NOMO-1 treated with DMSO at 0.1 percent for 48 hours (cell line): ENCODE results near the gene RAB31.
A peak's percentile ranks its signal among the peaks of the same experiment; 100 is the strongest.

Experiments
- DNase-seq: peaks from one replicate; lab custom pipeline; 2025; ENCODE audit not compliant: unreplicated experiment; lab: John Stamatoyannopoulos, UW

Gene RAB31

DNA sequence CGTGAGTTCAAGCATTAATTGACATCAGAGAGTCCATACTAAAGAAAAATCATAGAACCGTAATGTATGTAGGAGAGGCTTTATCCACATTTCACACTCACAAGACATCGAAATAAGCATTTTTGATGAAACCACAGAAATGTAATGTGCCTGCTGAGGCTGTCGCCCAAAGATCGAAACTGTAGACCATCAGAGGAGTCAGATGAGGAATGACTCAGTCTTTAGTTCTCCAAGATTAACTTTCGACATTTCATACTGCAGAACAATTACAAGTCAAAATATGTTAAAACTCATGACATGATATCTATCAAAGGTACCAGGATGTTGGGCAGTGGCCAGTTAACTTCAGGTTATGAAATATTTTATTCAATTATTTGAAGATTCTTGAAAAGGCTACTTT is 79.6 kb downstream of the RAB31 start:
- DNase-seq: peak; percentile 24

DNA sequence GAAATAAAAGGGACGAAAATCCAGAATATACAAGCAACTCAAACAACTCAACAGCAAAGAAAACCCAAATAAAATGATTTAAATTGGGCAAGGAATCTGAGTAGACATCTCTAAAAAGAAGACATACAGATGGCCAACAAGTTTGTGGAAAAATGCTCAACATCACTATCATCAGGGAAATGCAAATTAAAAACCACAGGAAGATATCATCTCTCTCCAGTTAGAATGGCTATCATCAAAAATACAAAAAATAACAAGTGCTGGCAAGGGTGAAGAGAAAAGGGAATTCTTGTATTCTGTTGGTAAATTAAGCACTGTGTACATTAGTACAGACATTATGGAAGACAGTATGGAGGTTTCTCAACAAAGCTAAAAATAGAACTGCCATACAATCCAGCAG is 80.0 kb downstream of the RAB31 start:
- DNase-seq: no peak

DNA sequence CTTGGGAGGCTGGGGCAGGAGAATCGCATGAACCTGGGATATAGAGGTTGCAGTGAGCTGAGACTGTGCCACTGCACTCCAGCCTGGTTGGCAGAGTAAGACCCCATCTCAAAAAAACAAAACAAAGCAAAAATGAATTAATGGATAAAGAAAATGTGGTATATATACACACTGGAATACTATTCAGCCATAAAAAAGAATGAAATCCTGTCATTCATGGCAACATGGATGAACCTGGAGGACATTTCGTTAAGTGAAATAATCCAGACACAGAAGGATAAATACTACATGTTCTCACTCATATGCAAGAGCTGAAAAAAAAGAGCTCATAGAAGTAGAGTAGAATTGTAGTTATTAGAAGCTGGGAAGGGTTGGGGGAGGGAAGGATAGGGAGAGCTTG is 80.8 kb downstream of the RAB31 start:
- no peak for DNase-seq

- DNase-seq: no peak
Observed at GRCh38 chr18:9790261-9790660, 82.2 kb downstream of the RAB31 start.

DNA sequence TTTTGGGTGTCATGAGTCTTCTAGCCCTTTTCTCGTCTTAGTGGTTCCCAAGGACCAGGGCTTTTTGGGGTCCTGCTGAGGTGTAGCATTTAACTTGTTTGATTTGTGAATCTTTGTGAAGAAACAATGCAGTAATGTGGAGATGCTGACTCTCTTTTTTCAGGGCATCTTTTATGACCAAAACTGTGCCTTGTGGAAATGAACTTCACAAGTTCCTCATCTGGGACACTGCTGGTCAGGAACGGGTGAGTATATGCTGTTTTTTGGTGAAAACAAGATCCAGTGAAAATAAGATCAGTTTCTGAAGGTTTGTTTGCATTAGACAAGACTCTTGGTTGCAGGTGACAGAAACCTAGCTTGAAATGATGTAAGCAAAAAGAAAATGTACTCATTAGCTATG is 83.9 kb downstream of the RAB31 start:
- no peak for DNase-seq

DNA sequence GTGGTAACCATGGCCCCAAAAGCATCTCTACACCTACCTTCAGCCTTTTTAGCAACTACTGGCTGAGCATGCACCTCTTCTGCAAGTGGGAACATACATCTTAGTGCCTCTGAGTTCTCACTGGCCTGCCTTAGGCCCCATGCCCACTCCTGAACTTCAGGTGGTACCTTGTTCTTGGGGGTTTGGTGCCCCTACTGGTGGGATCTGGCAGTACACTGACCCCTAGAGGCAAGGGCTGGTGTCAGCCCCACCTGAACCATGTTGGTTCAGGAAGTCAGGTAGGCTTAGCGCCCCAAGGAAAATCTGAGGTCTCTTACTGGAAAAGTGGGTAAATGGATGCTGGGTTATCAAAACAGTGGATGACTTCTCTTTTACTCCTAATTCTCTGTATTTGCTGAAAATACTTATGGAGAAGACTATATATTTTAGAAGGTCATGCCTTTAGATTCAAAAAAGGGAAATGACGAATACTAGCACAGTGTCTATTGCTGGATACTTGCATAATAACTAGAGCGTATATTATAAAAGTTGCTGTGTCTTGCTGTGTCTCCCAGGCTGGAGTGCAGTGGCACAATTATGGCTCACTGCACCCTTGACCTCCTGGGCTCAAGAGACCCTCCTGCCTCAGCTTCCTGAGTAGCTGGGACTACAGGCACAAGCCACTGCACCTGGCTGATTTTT is 84.6 kb downstream of the RAB31 start:
- peak; percentile 83 for DNase-seq

DNA sequence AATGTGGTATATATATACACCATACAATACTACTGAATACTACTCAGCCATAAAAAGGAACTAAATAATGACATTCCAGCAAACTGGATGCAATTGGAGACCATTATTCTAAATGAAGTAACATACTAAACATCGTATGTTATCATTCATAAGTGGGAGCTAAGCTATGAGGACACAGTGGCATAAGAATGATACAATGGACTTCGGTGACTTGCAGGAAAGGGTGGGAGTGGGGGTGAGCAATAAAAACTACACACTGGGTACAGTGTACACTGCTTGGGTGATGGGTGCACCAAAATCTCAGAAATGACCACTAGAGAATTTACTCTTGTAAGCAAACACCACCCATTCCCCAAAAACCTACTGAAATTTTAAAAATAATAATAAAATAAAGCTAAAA is 87.9 kb downstream of the RAB31 start:
- DNase-seq: no peak

DNA sequence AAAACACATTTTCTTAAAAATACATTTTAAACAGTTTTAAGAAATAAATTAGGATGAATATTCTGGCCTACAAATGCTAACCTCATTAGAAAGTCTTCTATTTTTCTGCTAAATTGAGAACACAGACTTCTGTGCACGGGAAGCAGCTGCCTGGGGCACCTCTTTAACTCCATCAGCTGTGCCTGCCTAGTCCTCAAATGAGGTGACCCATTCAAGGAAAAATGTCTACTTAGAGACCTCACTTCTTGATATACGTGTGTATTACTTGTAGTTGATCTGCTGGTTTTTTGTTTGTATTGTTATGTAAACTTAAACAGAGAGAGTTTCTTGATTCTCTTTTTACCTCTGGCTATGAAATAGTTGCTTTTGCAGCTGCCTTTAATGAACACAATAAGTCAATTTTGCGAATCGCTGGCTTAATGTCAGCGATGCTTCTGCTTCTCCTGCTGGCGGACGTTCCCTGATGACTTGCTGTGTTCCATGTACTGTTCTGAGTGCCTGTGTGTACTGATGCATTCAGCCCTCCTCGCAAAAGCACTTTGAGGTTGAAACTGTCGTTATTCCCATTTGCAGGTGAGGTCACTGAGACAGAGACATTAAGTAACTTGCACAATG is 88.9 kb downstream of the RAB31 start:
- no peak for DNase-seq

DNA sequence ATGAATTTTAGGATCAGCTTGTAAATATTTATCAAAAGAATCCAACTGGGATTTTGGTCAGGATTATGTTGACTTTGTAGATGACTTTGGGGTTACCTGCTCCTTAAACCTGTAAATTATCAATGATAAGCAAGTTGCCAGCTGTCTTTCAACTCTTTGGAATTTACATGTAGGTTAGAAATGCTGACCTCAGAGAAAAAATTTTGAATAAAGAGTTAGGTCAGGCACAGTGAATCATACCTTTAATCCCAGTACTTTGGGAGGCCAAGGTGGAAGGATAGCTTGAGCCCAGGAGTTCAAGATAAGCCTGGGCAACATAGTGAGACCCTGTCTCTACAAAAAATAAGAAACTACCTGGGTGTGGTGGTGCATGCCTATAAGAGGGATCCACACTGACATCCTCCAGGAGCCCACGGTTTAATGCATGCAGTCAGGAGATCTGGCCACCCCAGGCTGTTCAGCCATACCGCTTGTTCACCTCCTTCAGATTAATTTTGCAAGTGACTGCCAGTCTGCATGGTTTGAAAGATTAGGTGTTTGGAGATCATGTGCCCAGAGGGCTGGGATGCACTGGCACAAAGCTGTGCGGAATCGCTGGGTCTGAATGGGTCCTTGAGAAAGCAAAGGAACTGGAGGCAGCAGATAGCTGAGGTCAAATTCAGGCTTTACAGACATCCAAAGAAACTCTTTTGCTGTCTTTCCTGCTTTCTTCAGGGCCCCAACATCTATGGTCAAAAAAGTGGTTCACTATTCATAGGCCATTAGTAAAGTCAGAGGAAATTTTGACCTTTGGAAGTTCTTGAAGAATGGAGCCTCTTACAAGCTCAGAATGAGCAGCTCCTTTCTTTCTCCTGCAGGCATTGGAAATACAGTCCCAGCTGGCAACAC is 94.3 kb downstream of the RAB31 start:
- DNase-seq: no peak

DNA sequence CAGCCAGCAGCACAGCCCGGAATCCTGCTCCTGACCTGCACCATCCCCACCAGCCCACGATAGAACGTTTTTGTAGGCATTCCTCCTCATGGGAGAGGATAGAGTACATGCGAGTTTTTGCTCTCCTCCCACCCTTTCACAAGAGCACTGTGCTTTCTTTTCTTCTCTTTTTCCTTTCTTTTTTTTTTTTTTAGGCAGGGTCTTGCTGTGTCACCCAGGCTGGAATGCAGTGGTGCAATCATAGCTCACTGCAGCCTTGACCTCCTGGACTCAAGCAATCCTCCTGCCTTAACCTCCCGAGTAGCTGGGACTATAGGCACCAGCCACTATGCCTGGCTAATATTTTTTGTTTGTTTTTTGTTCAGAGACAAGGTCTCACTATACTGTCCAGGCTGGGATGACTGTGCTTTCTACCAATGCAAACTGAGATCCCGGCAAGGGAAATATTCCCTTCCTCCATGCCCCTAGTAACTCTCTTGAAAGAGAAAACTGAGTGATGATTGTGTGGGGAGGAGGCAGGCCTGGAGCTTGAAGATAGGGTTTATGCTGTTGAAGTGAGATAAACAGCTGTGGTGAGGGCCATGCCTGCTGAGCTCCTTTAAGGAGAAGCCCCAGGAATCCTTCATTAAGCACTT is 95.1 kb downstream of the RAB31 start:
- no peak for DNase-seq

DNA sequence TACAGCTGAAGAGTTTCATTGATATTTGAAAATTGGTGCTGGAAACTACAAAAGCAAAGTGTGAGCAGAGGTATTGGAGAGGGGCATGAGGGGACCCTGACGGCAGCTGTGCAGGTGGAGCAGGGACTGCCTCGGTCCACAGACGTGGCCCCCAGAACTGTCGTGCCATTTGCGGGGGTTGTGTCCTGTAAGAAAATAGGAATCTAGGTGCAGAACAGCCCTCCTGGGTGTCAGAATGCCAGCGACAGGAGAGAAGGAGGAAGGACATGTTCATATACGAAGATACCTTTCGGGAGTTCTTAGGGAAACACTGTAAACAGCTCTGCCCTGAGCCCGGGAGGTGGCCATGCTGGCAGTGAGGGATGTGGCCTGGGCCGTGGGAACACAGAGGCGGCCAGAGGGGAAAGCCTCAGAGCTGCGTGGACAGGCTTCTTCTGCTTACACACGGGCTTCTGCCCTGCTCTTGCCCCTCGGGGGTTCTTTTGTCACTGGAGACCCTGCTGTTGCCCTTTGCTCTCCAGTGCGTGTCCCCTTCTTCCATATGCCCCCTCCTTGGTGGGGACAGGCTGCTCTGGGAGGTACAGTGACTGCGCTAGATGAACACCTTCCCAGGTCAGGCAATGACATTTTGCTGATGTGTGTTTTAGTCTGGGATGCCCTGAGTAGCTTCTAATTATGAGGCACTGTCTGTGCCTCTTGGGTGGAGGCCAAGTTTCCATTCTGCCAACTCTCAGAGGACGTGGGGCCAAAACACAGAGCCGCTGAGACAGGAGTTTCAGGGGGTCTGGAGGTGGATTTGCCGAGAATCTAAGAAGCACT is 95.8 kb downstream of the RAB31 start:
- DNase-seq: no peak

DNA sequence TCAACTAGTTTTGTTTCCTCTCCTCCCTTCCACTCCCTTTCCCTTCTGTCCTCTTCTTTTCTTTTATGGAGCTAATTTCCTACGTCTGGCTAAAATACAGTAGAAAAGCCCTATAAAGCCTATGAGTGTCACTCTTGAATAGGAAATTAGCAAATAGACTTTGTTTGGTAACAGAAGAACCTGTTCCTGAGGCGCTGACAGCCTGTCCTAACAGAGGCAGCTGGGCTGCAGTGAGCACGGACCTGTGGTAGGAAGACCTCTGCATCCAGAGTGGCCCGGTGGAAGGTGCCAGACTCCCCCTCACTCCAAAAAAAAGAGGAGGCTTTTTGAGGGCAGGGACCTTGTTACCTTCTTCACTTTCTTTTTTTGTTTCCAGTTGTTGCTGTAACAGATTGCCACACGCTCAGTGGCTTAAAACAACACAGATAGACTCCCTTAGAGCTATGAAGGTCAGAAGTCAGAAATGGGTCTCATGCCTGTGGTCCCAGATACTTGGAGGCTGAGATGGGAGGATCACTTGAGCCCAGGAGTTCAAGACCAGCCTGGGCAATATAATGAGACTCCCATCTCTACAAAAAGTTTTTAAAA is 96.5 kb downstream of the RAB31 start:
- no peak for DNase-seq

- DNase-seq: no peak
Observed at GRCh38 chr18:9806905-9807304, 98.8 kb downstream of the RAB31 start.

DNA sequence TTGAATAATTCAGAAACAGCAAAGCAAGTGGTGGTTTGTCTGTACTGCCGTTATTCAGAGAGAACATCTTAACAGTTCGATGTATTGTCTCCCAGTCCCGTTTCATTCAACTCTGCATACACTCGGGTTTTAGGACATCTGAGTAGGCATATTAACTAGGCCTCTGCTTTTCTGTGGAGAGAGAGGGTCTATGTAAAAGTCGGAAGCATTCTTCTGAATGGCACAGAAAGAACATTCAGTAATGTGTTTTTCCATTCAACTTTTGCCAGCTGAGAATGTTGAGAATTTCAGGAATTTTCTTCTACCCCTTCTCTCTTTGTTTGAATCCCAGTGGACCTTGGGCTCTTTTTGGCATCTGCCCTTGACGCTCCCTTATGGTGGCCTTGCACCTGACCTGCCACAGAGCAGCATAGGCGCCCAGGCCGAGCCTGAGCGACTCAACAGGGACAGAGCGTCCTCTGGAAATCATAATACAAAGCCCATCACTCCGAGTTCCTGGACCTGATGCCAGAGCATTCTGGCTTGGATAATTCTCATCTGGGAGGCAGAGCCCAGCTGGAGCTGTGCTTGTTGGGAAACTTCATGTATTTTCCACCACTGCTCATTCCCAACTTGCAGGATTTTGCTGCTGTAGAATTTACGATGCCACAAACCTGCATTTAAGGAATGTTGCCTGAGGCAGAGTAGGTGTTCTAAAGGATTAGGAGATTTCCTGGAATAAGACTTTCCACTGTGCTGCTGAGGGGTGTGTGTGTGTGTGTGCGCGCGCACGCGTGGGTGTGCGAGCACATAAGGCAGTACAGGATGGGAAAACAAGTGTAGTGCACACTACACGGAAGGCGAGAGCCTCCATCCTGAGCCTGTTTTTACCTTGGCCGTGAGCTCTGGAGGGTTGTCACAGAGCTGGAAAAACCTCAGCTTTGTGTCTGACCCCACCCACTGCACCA is 100.5 kb downstream of the RAB31 start:
- no peak for DNase-seq

DNA sequence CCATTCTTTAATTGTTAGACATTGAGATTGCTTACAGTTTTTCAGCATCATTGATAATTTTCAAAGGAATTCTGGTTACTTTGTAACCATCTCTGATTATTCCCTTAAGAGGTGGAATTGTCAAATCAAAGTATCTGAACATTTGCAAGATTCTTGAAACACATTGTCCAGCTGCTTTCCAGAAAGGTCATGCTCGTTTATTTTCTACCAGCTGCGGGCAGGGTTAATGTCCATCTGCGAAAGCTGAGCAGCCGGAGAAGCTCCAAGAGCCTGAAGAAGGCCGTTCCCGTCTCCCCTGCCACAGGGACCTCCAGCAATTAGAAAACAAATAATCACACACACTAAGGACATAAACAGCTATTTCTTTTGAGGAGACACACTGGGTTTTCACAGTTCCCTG is 101.6 kb downstream of the RAB31 start:
- no peak for DNase-seq

DNA sequence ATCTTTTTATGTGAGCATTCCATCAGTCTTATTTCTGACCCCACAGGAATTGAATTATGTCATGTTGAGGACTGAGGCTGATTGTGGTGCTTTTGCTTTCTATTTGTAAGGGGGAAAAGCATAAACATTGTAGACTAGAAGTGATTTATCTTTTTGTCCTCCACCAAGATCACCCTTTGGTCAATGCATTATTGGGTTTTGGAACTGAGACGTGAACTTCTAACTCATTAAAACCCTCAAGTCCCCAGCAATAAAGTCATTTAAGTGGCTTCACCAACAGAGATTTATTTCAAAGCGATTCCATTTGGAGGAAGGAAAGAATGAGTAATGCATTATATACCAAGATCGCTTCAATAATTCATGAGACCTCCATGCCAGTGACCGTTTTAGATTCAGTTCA is 102.2 kb downstream of the RAB31 start:
- DNase-seq: no peak

DNA sequence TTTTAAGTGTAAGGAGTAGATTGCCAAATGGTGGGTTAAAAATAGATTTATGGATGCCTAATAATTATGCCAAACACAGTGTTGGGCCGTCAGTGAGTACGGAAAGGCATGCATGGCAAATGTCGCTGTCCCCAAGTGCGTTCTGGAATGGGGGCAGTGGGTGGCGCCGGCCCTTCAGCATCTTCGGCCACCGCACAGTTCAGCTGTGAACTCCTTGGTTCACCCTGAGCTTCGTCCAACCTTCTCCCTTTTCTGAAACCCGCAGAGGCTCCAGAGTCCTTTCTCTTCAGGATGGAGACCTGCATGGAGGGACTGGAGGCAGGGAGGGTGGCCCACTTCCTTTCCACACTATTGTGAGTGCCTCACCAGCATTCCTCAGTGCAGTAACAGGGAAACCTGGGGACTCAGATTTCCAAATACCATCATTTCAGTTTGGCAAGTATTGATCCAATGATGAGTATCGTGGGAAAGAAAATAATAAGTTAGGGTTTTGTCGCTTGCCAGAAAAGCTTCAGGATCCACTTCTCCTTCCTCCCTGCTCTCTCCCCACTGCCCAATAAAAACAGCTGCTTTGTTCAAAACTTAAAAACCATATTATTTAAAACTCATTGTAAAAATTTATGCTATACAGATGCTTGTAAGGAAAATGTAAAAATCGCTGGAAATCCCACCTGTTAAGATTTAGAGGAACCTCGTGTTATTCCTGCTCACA is 103.0 kb downstream of the RAB31 start:
- DNase-seq: no peak

DNA sequence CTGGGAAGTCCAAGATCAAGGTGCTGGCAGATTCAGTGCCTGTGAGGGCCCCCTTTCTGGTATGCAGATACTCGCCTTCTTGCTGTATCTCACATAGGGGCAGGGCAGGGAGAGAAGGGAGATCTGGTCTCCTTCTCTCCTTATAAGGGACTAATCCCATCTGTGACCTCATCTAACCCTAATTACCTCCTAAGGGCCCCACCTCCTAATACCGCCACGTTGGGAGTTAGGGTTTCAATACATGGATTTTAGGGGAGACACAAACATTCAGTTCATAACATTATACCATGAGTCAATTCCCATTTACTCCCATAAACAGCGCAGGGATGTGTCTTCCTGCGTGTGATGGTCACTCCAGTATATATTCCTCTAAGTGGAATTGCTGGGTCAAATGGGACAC is 103.9 kb downstream of the RAB31 start:
- DNase-seq: no peak

DNA sequence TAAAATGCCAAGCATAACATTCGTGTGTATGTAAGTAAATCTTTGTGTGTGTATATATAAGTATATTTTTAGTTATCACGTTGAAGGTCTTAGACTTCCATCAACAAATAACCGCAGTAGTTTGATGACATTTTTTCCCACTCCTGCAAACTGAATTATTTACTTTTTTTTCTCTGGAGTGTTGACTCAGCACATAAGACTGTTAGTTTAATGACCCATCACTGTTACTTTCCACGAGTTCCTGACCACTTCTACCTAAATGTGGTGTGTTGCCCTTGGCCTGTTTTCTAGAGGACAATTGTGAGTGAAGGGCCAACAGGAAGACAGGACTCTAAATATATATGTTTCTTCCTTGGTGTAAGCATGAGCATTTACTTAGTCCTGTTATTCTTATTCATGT is 106.3 kb downstream of the RAB31 start:
- no peak for DNase-seq
